Liver (tissue), 9 donors: ENCODE data around the gene SERPINB4. TPM values are rescaled to one million over a fixed set of nuclear protein-coding genes. Genes with fewer than 3 reads are reported as not detected.

Experiments
- DNase-seq: peaks from one replicate; pipeline ENCODE4 v3.0.0-alpha.2; 2017; ENCODE audit warnings: low spot score
- H3K27ac ChIP-seq, 2 donors: one replicate each; pipeline ENCODE4 v1.7.0; 2013; ENCODE audit warnings: inconsistent platforms in 2 of 2, low read length in 2 of 2, control low read depth in 1 of 2, low read depth in 1 of 2, mild to moderate bottlenecking in 1 of 2
- H3K27me3 ChIP-seq, 4 donors: one replicate each; pipeline versions ENCODE4 v1.6.1 to v1.7.0; 2013; ENCODE audit warnings: low read length in 3 of 4, inconsistent platforms in 1 of 4, mild to moderate bottlenecking in 1 of 4, moderate library complexity in 1 of 4; ENCODE audit not compliant: control insufficient read depth in 4 of 4, insufficient read depth in 4 of 4
- H3K36me3 ChIP-seq, 4 donors: one replicate each; pipeline versions ENCODE4 v1.6.1 to v1.7.0; 2013; ENCODE audit warnings: low read length in 3 of 4, mild to moderate bottlenecking in 3 of 4, low read depth in 1 of 4, moderate library complexity in 1 of 4; ENCODE audit not compliant: control insufficient read depth in 4 of 4, insufficient read depth in 3 of 4
- H3K4me1 ChIP-seq, 4 donors: one replicate each; pipeline versions ENCODE4 v1.6.1 to v1.7.0; 2013; ENCODE audit warnings: low read length in 3 of 4, mild to moderate bottlenecking in 3 of 4, moderate library complexity in 1 of 4; ENCODE audit not compliant: control insufficient read depth in 4 of 4, insufficient read depth in 4 of 4
- H3K4me3 ChIP-seq, 3 donors: one replicate each; pipeline versions ENCODE4 v1.6.1 to v1.7.0; 2013; ENCODE audit warnings: low read length in 3 of 3, control low read depth in 1 of 3, low read depth in 1 of 3, mild to moderate bottlenecking in 1 of 3
- H3K9ac ChIP-seq, 2 donors: one replicate each; pipeline ENCODE4 v1.7.0; 2013; ENCODE audit warnings: low read length in 2 of 2, mild to moderate bottlenecking in 2 of 2, moderate library complexity in 2 of 2, control low read depth in 1 of 2, low read depth in 1 of 2
- H3K9me3 ChIP-seq, 4 donors: one replicate each; pipeline versions ENCODE4 v1.6.1 to v1.7.0; 2013; ENCODE audit warnings: low read length in 3 of 4; ENCODE audit not compliant: control insufficient read depth in 4 of 4
- ATF3 ChIP-seq: IDR thresholded peaks from 2 replicates; pipeline ENCODE4 v1.6.1; 2016; ENCODE audit warnings: antibody characterized with exemption
- EGR1 ChIP-seq, 2 donors: IDR thresholded peaks; 2 replicates each; pipeline ENCODE4 v1.6.1; 2016 to 2018; ENCODE audit warnings: antibody characterized with exemption in 2 of 2, low read depth in 2 of 2
- FOXA1 ChIP-seq: IDR thresholded peaks from 2 replicates; pipeline ENCODE4 v1.6.1; 2016; ENCODE audit warnings: antibody characterized with exemption
- GABPA ChIP-seq, 2 donors: IDR thresholded peaks in 1 of 2; conservative IDR thresholded peaks in 1 of 2; 2 replicates each; pipeline ENCODE4 v1.6.1; 2016; ENCODE audit warnings: antibody characterized with exemption in 2 of 2, mild to moderate bottlenecking in 1 of 2, moderate library complexity in 1 of 2
- HNF4A ChIP-seq, 2 donors: conservative IDR thresholded peaks; 2 replicates each; pipeline ENCODE4 v1.6.1; 2016; ENCODE audit warnings: antibody characterized with exemption in 2 of 2, mild to moderate bottlenecking in 2 of 2
- HNF4G ChIP-seq: IDR thresholded peaks from 2 replicates; pipeline ENCODE4 v1.6.1; 2016; ENCODE audit warnings: antibody characterized with exemption
- JUND ChIP-seq, 2 donors: IDR thresholded peaks; 2 replicates each; pipeline ENCODE4 v1.6.1; 2016; ENCODE audit warnings: antibody characterized with exemption in 2 of 2
- MAX ChIP-seq: IDR thresholded peaks from 2 replicates; pipeline ENCODE4 v1.6.1; 2016; ENCODE audit warnings: antibody characterized with exemption
- NR2F2 ChIP-seq: IDR thresholded peaks from 2 replicates; pipeline ENCODE4 v1.6.1; 2016; ENCODE audit warnings: antibody characterized with exemption
- RAD21 ChIP-seq, 2 donors: IDR thresholded peaks; 2 replicates each; pipeline ENCODE4 v1.6.1; 2016; ENCODE audit warnings: antibody characterized with exemption in 2 of 2, mild to moderate bottlenecking in 2 of 2
- RXRA ChIP-seq, 2 donors: IDR thresholded peaks; 2 replicates each; pipeline ENCODE4 v1.6.1; 2017 to 2018; ENCODE audit warnings: antibody characterized with exemption in 2 of 2, mild to moderate bottlenecking in 1 of 2
- SP1 ChIP-seq: IDR thresholded peaks from 2 replicates; pipeline ENCODE4 v1.6.1; 2018; ENCODE audit warnings: antibody characterized with exemption, mild to moderate bottlenecking
- TAF1 ChIP-seq: conservative IDR thresholded peaks from 2 replicates; pipeline ENCODE4 v1.6.1; 2016; ENCODE audit warnings: antibody characterized with exemption, mild to moderate bottlenecking
- YY1 ChIP-seq: IDR thresholded peaks from 2 replicates; pipeline ENCODE4 v1.6.1; 2016; ENCODE audit warnings: antibody characterized with exemption, mild to moderate bottlenecking
- ZBTB33 ChIP-seq: IDR thresholded peaks from 2 replicates; pipeline ENCODE4 v1.6.1; 2016; ENCODE audit warnings: antibody characterized with exemption
- WGBS: extraction: QIAGEN DNeasy Blood & Tissue Kit; methylation state at CpG from one replicate; pipeline ENCODE4 v1.1.7; 2013; 5-methylcytosine and 5-hydroxymethylcytosine counted together
- polyA plus RNA-seq, 2 donors: library from polyadenylated mRNA; stranded (reverse) in 1 of 2; unstranded in 1 of 2; fragments of 200-250 nt in 1 of 2; fragments of >200 nt in 1 of 2; fragmentation: Nextera tagmentation in 1 of 2; extraction: Ambion mirVana in 1 of 2; gene quantifications; one replicate each; pipeline versions ENCODE4 v1.2.1 to v1.2.3, GENCODE V29; 2013 to 2015
- total RNA-seq, 2 donors: library from RNA; depleted of rRNA; stranded (reverse); fragments of >200 nt; gene quantifications; one replicate each; pipeline ENCODE4 v1.2.3, GENCODE V29; 2014
- TF ChIP-seq, protein P1 (sequence below): fragments of 150-350 bp; IDR thresholded peaks from 2 replicates; pipeline ENCODE4 v1.5.1; 2017; ENCODE audit warnings: improper control_type of control experiment, low read depth, low read length; ENCODE audit not compliant: missing input control
- TF ChIP-seq, protein P2 (sequence below): IDR thresholded peaks from 2 replicates; pipeline ENCODE4 v1.6.1; 2016; ENCODE audit warnings: antibody characterized with exemption, mild to moderate bottlenecking
- donor health status: healthy.
- donor health status: healthy.
- donor health status: healthy.
- donor health status: healthy.
- donor health status: healthy.

Gene SERPINB4
- total and polyA plus RNA-seq, 4 donors: not detected

DNA sequence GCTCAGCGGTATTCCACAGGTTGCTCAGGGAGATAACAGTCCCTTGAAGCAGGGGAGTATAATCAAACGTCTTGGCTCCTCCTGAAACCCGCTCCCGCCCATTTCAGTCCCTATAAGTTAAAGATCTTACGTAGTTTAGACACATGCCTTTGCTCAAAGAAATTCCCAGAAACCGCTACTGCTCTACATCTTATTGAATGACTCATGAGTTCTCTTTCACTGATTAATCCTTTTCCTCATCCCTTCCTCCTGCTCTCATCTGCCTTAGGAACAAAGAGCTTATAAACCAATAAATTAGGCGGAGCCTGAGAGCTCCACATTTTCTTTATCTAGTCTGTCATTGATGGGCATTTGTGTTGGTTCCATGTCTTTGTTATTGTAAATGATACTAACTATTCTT, 4.2 kb upstream of the SERPINB4 start:
- no peaks in the 10 kb centered on the region for H3K27me3 ChIP-seq
- DNase-seq: no peak
- H3K4me3 ChIP-seq: no peak overlapping the region
- no peaks in the 10 kb centered on the region for H3K9me3 ChIP-seq
- H3K9ac ChIP-seq: no peak overlapping the region
- H3K36me3 ChIP-seq: no peaks in the 10 kb centered on the region
- H3K27ac ChIP-seq: no peak overlapping the region
- WGBS: 67% methylated on average over 7 of the region's 7 CpGs
- H3K4me1 ChIP-seq: no peaks in the 10 kb centered on the region
- TF ChIP-seq, protein P1, sequence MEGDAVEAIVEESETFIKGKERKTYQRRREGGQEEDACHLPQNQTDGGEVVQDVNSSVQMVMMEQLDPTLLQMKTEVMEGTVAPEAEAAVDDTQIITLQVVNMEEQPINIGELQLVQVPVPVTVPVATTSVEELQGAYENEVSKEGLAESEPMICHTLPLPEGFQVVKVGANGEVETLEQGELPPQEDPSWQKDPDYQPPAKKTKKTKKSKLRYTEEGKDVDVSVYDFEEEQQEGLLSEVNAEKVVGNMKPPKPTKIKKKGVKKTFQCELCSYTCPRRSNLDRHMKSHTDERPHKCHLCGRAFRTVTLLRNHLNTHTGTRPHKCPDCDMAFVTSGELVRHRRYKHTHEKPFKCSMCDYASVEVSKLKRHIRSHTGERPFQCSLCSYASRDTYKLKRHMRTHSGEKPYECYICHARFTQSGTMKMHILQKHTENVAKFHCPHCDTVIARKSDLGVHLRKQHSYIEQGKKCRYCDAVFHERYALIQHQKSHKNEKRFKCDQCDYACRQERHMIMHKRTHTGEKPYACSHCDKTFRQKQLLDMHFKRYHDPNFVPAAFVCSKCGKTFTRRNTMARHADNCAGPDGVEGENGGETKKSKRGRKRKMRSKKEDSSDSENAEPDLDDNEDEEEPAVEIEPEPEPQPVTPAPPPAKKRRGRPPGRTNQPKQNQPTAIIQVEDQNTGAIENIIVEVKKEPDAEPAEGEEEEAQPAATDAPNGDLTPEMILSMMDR: no peak
- no peak for TF ChIP-seq RAD21 (IDR thresholded peaks at IDR 0.05)
- TF ChIP-seq MAX: no peak
- no peak for TF ChIP-seq ZBTB33
- no peak for TF ChIP-seq HNF4A (conservative IDR thresholded peaks at IDR 0.05)
- TF ChIP-seq SP1: no peak
- TF ChIP-seq TAF1: no peak
- no peak for TF ChIP-seq EGR1 (IDR thresholded peaks at IDR 0.05; ENCODE audit: low read depth in 2 of 2)
- no peak for TF ChIP-seq RXRA (IDR thresholded peaks at IDR 0.05)
- TF ChIP-seq ATF3: no peak
- TF ChIP-seq FOXA1: no peak
- no peak for TF ChIP-seq YY1
- TF ChIP-seq HNF4G: no peak
- TF ChIP-seq JUND (IDR thresholded peaks at IDR 0.05): no peak
- TF ChIP-seq, protein P2, sequence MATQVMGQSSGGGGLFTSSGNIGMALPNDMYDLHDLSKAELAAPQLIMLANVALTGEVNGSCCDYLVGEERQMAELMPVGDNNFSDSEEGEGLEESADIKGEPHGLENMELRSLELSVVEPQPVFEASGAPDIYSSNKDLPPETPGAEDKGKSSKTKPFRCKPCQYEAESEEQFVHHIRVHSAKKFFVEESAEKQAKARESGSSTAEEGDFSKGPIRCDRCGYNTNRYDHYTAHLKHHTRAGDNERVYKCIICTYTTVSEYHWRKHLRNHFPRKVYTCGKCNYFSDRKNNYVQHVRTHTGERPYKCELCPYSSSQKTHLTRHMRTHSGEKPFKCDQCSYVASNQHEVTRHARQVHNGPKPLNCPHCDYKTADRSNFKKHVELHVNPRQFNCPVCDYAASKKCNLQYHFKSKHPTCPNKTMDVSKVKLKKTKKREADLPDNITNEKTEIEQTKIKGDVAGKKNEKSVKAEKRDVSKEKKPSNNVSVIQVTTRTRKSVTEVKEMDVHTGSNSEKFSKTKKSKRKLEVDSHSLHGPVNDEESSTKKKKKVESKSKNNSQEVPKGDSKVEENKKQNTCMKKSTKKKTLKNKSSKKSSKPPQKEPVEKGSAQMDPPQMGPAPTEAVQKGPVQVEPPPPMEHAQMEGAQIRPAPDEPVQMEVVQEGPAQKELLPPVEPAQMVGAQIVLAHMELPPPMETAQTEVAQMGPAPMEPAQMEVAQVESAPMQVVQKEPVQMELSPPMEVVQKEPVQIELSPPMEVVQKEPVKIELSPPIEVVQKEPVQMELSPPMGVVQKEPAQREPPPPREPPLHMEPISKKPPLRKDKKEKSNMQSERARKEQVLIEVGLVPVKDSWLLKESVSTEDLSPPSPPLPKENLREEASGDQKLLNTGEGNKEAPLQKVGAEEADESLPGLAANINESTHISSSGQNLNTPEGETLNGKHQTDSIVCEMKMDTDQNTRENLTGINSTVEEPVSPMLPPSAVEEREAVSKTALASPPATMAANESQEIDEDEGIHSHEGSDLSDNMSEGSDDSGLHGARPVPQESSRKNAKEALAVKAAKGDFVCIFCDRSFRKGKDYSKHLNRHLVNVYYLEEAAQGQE: no peak

GRCh38 chr18:63646936-63647335, 2.9 kb upstream of the SERPINB4 start:
- H3K4me3 ChIP-seq: no peak overlapping the region
- no peak overlapping the region for H3K27ac ChIP-seq
- no peaks in the 10 kb centered on the region for H3K4me1 ChIP-seq
- H3K9me3 ChIP-seq: no peaks in the 10 kb centered on the region
- no peak for DNase-seq
- no peaks in the 10 kb centered on the region for H3K36me3 ChIP-seq
- H3K27me3 ChIP-seq: no peaks in the 10 kb centered on the region
- H3K9ac ChIP-seq: no peak overlapping the region
- TF ChIP-seq, protein P2: no peak
- TF ChIP-seq GABPA (IDR thresholded peaks at IDR 0.05 in 1 of 2, conservative IDR thresholded peaks at IDR 0.05 in 1 of 2) (no peak), YY1 (no peak), ZBTB33 (no peak), TAF1 (no peak), NR2F2 (no peak), RAD21 (IDR thresholded peaks at IDR 0.05) (no peak), RXRA (IDR thresholded peaks at IDR 0.05) (no peak)
